HCT116 (cell line): ENCODE results near the gene PLA2G4B.

Experiments used
- CEBPB ChIP-seq: IDR thresholded peaks from 2 replicates; pipeline ENCODE4 v1.6.1; 2012; ENCODE audit warnings: low read depth
- JUND ChIP-seq: IDR thresholded peaks from 2 replicates; pipeline ENCODE4 v1.6.1; 2012
- POLR2A ChIP-seq: IDR thresholded peaks from 2 replicates; pipeline ENCODE4 v1.7.0; 2011; ENCODE audit warnings: borderline replicate concordance; ENCODE audit not compliant: insufficient read depth, insufficient read length; ENCODE audit errors: extremely low read depth
- POLR2AphosphoS5 ChIP-seq: IDR thresholded peaks from 2 replicates; pipeline ENCODE4 v1.6.1; 2011; ENCODE audit warnings: mild to moderate bottlenecking, low read depth, low read length, moderate library complexity
- YY1 ChIP-seq: IDR thresholded peaks from 2 replicates; pipeline ENCODE4 v1.6.1; 2011; ENCODE audit warnings: low read length, low read depth, moderate library complexity, mild to moderate bottlenecking; ENCODE audit not compliant: insufficient replicate concordance; ENCODE audit errors: extremely low read depth
- ZFX ChIP-seq: fragments of 450-650 bp; IDR thresholded peaks from 2 replicates; pipeline ENCODE4 v1.6.1; 2017
- TF ChIP-seq, protein P1 (sequence below), 3 experiments: fragments of 200-600 bp in 1 of 3; sonication (generic) in 1 of 3; IDR thresholded peaks in 2 of 3; conservative IDR thresholded peaks in 1 of 3; 2 replicates each; pipeline ENCODE4 v1.5.1; 2012 to 2017; ENCODE audit warnings: low read depth in 2 of 3, low read length in 2 of 3, antibody characterized with exemption in 1 of 3, borderline replicate concordance in 1 of 3, control low read depth in 1 of 3, mild to moderate bottlenecking in 1 of 3, mixed read lengths in 1 of 3, mixed run types in 1 of 3, moderate library complexity in 1 of 3; ENCODE audit not compliant: insufficient read depth in 1 of 3
- TF ChIP-seq, protein P2 (sequence below): IDR thresholded peaks from 2 replicates; pipeline ENCODE4 v1.6.1; 2012

DNA sequence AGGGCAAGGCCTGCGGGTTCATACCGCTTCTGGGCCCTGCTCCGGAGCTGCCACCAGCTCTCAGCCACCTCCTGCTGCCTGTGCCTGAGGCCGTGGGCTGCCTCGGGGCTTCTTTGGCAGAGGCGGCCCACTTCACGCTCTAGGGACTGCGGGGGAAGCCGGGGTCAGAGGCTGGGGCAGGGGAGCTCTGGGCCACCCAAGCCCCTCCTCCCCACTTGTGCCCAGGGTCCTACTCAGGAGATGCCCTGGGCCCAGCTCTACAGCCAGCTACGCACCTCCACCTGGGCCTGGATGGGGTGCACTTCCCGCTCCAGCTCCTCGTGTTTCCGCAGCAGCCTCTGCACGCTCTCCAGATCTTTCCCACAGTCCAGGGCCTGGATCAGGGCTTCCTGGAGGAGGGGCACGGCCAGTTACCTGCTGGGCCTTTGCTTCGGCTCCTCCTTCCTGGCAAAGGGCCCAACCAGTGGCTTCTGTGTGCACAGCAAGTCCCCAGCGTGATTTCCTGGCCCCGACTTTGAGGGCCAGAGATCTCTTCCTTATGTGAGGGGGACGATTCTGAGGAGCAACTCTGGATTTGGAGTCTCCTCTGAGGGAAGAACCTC lies 24.0 kb downstream of the PLA2G4B start:
- TF ChIP-seq POLR2A (no peak), ZFX (no peak), POLR2AphosphoS5 (no peak), CEBPB (no peak), YY1 (no peak), JUND (no peak)
- TF ChIP-seq, protein P1, sequence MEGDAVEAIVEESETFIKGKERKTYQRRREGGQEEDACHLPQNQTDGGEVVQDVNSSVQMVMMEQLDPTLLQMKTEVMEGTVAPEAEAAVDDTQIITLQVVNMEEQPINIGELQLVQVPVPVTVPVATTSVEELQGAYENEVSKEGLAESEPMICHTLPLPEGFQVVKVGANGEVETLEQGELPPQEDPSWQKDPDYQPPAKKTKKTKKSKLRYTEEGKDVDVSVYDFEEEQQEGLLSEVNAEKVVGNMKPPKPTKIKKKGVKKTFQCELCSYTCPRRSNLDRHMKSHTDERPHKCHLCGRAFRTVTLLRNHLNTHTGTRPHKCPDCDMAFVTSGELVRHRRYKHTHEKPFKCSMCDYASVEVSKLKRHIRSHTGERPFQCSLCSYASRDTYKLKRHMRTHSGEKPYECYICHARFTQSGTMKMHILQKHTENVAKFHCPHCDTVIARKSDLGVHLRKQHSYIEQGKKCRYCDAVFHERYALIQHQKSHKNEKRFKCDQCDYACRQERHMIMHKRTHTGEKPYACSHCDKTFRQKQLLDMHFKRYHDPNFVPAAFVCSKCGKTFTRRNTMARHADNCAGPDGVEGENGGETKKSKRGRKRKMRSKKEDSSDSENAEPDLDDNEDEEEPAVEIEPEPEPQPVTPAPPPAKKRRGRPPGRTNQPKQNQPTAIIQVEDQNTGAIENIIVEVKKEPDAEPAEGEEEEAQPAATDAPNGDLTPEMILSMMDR (IDR thresholded peaks at IDR 0.05 in 2 of 3, conservative IDR thresholded peaks at IDR 0.05 in 1 of 3; ENCODE audit: borderline replicate concordance in 1 of 3, insufficient read depth in 1 of 3, low read depth in 2 of 3, low read length in 2 of 3) = no peak
- TF ChIP-seq, protein P2, sequence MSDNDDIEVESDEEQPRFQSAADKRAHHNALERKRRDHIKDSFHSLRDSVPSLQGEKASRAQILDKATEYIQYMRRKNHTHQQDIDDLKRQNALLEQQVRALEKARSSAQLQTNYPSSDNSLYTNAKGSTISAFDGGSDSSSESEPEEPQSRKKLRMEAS = no peak
